Measurements from ENCODE around the gene LSM2.

The LSM2 gene

GRCh38 chr6:31777667-31778050 lies 29.1 kb downstream of the LSM2 start:
- DNase-seq (ENCODE audit: low read depth in 4 of 4, low spot score in 1 of 4): no peak

DNA sequence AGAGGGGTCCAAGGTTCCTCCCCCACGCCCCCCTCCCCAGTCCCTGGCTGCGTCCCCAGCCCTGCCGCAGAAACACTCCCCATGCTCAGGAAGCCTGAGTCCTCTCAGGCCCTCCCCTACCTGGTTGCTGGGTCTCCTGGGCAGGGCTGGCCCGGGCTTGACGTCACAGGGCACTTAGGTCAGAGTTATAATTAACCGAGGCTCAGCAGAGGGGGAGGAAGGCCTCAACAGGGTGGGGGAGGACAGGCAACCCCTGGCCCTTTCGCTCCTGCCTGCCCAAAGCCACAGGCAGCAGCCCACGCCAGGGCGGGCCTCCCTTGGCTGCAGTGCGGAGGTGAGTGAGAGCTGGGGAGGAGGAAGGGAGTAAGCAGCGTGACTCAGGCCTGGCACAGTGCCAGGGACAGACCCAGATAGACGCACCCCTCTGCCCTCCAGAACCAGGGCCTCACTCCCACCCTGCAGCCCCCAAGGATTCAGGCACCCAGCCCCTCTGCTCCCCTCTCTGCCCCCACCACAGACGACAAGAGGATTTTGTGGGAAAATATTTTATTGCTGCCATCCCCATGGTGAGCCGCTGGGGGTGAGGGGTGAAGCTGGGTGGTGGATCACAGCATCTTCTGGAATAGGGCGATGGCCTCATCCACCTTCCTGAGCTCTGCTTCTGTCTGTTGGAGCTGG lies 29.6 kb downstream of the LSM2 start, which contains the start of gene VWA7:
VWA7 (minus strand) TSS at position 340 of the 678 bp plus-strand sequence. CDS start 549 bp downstream, outside the sequence.
- peak; percentile 46 to 75 (median 60) for DNase-seq (ENCODE audit: low read depth in 4 of 4, low spot score in 1 of 4)

DNA sequence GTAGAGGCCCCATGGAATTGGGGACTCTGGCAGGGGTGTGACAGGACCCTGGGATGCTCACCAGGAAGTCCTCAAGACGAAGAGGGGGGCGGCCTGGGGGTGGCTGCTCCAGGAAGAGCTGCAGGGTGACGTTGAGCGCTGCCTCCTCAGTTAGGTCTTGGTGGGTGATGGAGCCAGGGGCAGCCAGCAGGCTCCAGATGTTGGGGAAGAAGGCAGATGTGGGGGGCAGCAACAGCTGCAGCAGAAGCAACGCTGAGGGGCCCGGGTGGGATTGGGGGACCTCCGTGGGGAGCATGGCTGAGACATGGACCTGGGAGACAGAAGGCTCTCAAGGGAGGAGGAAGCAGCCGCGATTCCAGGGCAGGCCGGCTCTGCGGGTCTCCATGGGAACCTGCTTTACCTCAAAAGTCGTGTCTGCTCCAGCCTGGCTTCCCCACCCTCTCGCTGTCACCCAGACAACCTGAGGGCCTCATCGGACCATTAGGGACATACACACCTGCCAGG lies 30.2 kb downstream of the LSM2 start:
- no peak for DNase-seq (ENCODE audit: low read depth in 4 of 4, low spot score in 1 of 4)

GRCh38 chr6:31775633-31776484 lies 30.9 kb downstream of the LSM2 start:
- no peak for DNase-seq (ENCODE audit: low read depth in 4 of 4, low spot score in 1 of 4)

DNA sequence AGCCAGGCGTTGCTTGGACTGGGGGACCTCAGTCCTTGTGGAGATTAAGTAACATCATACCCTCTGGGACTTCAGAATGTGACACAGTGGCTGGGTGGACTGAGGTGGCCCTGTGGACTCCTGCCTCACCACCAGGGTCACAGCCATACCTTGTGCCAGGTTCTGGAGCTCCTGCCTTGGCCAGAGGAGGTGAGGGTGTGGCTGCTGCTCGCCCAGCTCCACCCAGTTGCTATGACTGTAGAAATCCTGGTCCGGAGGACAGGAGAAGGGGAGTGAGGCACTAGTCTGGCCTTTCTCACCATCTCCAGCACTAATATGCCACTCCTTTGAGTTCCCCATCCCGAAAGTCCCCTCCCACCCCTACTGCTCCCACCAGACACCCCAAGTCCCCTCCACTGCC lies 31.6 kb downstream of the LSM2 start:
- DNase-seq (ENCODE audit: low read depth in 4 of 4, low spot score in 1 of 4): no peak

DNA sequence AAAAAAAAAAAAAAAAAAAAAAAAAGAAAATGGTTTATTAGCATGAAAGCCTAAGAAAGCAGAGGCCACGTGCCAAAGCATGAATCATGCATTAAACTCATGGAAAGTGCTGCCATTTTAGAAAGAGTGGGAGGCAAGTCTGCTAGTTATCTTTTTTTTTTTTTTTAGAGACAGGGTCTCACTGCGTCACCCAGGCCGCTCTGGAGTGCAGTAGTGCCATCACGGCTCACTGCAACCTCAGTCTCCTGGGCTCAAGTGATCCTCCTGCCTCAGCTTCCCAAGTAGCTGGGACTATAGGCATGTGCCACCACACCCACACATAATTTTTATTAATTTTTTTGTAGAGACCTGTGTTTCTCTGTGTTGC lies 34.8 kb downstream of the LSM2 start:
- no peak for DNase-seq (ENCODE audit: low read depth in 4 of 4, low spot score in 1 of 4)

DNA sequence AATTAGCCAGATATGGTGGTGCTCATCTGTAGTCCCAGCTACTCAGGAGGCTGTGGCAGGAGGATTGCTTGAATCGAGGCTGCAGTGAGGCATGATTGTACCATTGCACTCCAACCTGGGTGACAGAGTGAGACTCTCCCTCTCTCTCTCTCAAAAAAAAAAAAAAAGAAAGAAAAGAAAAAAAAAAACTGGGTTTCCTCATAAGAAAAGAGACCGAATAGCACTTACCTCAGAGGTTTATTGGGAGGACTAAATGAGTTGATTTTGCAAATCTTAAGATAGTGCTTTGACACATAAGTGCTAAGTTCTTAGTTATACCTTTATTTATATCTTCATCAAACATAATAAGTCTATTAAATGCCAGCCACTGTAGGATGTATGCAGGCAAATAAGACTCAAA lies 35.9 kb downstream of the LSM2 start:
- DNase-seq (ENCODE audit: low read depth in 4 of 4, low spot score in 1 of 4): no peak

GRCh38 chr6:31769684-31770371 lies 36.9 kb downstream of the LSM2 start:
- DNase-seq (ENCODE audit: low read depth in 4 of 4, low spot score in 1 of 4): peak; percentile 45 to 75 (median 62)

DNA sequence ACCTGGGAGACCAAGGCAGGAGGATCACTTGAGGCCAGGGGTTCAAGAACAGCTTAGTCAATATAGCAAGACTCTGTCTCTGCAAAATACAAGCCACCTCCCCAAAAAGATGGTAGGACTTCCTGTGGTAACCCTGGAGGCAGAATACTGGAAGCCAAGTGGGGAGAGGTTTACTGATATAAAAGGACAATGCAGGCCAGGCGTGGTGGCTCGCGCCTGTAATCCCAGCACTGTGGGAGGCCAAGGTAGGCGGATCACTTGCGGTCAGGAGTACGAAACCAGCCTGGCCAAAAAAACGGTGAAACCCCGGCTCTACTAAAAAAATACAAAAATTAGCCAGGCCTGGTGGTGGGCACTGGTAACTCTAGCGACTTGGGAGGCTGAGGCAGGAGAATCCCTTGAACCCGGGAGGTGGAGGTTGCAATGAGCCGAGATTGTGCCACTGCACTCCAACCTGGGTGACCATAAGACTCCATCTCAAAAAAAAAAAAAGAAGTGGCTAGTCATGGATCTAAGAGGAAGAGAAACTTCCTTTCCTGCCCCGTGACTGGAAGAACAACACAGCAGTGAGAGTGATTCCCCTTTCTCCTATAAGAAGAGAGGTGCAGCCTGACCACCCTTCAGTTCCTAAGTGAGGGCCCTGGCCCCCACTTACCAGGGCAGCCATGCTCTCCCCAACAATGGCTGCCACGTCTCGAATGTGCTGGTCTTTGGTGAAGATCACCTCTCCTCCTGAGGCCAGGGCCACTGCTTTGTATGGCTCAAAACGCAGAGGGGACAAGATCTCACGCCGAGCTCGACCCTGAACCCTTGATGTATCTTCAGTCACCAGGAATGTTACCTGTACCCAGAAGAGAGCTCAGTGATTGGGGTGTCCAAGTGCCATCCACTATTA lies 38.2 kb downstream of the LSM2 start:
- DNase-seq (ENCODE audit: low read depth in 4 of 4, low spot score in 1 of 4): no peak

- no peak for DNase-seq (ENCODE audit: low read depth in 4 of 4, low spot score in 1 of 4)
Measured at GRCh38 chr6:31767096-31767645, 39.6 kb downstream of the LSM2 start.

DNA sequence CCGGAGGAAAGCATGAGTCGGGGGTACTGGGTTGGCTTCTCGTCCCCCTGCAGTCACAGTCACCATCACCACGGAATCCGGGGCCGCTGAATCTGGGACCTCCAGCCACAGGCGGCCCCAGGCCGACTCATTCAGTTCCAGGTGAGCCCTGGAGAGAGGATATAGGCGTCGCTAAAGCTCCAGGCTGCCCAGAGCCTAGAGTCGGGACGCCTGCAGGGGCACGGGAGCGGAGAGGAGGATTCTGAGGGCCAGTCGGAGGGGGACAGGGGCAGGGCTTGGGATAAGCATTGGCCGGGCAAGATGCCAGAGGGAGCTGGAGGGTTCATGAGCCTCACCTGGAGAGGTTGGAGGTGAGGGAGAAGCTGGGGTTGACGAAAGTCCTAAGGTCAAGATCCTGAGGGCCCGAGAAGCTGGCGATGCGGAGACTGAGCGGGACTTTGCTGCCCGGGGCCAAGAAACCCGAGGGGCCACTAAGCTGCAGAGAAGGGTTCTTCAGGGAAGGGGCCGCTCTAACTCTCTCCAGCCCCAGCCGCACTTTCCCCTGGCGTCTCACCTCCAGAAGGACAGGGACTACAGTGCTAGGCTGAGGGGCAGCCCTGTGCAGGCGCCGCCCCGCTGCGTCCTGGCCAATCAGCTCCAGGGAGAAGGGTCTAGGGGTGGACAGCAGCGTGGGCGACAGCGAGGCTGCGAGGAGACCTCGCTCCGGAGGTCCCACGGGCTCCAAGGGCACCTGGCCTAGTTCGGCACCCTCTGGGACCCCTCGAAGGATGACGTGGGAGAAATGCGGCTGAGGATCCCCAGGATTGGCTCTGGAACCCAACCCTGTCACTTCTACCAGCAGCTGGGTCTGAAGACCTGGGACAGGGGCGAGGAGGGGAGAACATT lies 40.6 kb downstream of the LSM2 start:
- DNase-seq (ENCODE audit: low read depth in 4 of 4, low spot score in 1 of 4): no peak

GRCh38 chr6:31765559-31765909 lies 41.2 kb downstream of the LSM2 start:
- no peak for DNase-seq (ENCODE audit: low read depth in 4 of 4, low spot score in 1 of 4)

- no peak for DNase-seq (ENCODE audit: low read depth in 4 of 4, low spot score in 1 of 4)
Measured at GRCh38 chr6:31764198-31764597, 42.6 kb downstream of the LSM2 start.

GRCh38 chr6:31763619-31763940 lies 43.2 kb downstream of the LSM2 start:
- no peak for DNase-seq (ENCODE audit: low read depth in 4 of 4, low spot score in 1 of 4)

DNA sequence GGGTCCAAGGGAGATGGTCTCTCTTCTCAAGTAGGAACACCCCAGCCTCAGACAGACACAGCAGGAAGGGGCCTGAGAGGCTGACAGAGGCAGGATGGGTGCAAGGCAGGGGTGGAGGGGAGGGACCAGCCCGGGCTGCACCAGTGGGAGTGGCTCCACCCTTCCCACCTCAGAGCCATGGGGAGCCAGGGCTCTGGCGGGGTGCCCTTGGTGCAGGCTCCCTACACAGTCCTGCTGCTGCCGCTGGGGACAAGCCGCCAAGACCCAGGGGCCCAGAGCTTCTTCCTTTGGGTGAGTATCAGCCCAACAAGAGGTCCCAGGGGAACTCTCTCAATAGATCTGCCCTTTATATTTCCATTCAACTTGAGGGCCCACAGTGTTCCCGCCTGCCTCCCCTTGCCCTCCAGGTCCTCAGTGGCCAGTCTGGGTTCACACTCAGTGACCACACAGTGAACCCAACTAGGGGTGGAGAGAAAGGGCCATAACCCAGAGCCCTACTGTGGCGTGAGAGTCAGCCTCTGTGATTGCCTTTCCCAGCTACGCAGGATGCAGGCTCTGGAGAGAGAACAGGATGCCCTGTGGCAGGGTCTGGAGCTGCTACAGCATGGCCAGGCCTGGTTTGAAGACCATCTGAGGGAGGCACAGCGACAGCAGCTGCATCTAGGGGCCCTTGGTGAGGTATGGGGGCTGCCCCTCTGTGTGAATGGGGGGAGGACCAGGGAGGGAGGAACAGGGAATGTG lies 43.7 kb downstream of the LSM2 start:
- no peak for DNase-seq (ENCODE audit: low read depth in 4 of 4, low spot score in 1 of 4)

DNA sequence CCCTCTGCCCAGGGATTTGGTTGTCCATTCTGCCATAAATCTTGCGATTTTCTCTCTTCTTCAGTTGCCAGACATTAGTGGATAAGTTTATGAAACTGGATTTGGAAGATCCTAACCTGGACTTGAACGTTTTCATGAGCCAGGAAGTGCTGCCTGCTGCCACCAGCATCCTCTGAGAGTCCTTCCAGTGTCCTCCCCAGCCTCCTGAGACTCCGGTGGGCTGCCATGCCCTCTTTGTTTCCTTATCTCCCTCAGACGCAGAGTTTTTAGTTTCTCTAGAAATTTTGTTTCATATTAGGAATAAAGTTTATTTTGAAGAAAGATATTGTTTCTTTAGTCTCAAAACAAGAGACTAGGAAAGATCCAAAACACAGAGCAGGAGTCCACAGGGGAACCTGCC lies 44.4 kb downstream of the LSM2 start, which contains the start of gene SAPCD1:
SAPCD1 (plus strand) TSS at position 301 of the 400 bp plus-strand sequence. CDS start 399 bp downstream, outside the sequence.
- no peak for DNase-seq (ENCODE audit: low read depth in 4 of 4, low spot score in 1 of 4)

DNA sequence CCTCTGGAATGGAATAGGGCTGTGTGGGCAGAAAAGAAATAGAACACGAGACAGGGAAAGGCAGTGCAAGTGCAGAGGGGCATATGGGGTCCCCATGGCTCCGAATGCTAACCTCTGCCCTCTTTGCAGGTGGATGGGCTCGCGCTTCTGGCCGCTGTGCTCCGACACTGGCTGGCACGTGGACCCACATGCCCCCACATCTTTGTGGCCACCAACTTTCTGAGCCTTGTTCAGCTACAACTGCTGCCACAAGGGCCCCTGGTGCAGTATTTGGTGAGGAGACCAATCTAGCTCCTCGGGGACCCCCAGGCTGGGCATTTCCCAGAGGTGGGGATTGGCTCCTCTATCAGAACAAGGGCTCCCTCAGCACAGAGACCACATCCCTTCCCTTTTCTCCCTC lies 45.4 kb downstream of the LSM2 start:
- no peak for DNase-seq (ENCODE audit: low read depth in 4 of 4, low spot score in 1 of 4)

DNA sequence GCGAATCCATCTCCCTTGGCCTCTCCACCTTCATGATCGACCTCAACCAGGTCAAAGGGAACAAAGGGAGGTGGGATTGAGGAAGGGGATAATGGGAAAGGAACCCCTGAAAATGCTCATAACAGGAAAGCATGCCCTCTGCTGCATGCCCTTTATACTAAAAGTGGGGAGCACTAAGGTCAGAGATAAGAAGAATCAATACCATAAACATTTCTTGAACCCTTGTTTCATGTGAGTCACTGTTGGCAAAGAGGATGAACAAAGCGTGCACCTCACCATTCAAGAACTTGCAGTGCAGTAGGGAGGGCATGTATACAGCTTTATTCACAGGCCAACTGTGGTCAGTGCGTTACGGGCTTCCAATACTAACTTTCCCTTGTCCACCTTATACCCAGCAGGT lies 46.0 kb downstream of the LSM2 start:
- no peak for DNase-seq (ENCODE audit: low read depth in 4 of 4, low spot score in 1 of 4)

GRCh38 chr6:31758281-31758680 lies 48.5 kb downstream of the LSM2 start:
- DNase-seq (ENCODE audit: low read depth in 4 of 4, low spot score in 1 of 4): no peak
